ENCODE data around the gene DEK. TPM values are rescaled to one million over a fixed set of nuclear protein-coding genes. Genes with fewer than 3 reads are reported as not detected.

The DEK gene
- total RNA-seq, 2 experiments from 2014 or later, result 52.7 to 56.7 TPM

- H3K27ac ChIP-seq (ENCODE audit: low read depth in 1 of 2, low read length in 2 of 2), result no peak overlapping the region
- POLR2A ChIA-PET, result interaction anchor here (1.5 kb wide), 1 partner anchor 9 kb away, joined by 3 read pairs; the partner anchor contains the start of gene DEK
- no peak for DNase-seq
- Mint-ChIP-seq H3K4me1 (ENCODE audit: low read depth) (peaks cover 36% of the 10 kb centered on the region), H3K36me3 (ENCODE audit: low read depth) (peaks cover 89% of the 10 kb centered on the region), H3K27me3 (no peaks in the 10 kb centered on the region), H3K4me3 (no peak overlapping the region), H3K9me3 (no peaks in the 10 kb centered on the region), H3K27ac (no peak overlapping the region)
- H3K9me3 ChIP-seq (ENCODE audit: control insufficient read depth in 1 of 2, insufficient read depth in 1 of 2, low read length in 2 of 2), result no peaks in the 10 kb centered on the region
- H3K27me3 ChIP-seq (ENCODE audit: control insufficient read depth in 1 of 2, insufficient read depth in 2 of 2, low read length in 2 of 2), result no peaks in the 10 kb centered on the region
- TF ChIP-seq CTCF (IDR thresholded peaks at IDR 0.05), result no peak
- peaks cover 68% of the 10 kb centered on the region for H3K36me3 ChIP-seq (ENCODE audit: insufficient read depth, low read length)
- H3K4me1 ChIP-seq (ENCODE audit: insufficient read depth, low read length), result no peaks in the 10 kb centered on the region
- intact Hi-C loops (cut with DNase I, micrococcal nuclease), result no loop called here
- CTCF ChIA-PET, result no interaction called here
- ATAC-seq (ENCODE audit: poor library complexity), result no peak
- H3K4me3 ChIP-seq (ENCODE audit: low read length), result no peak overlapping the region
Measured at GRCh38 chr6:18254793-18255192, 9.5 kb downstream of the DEK start.

DNA sequence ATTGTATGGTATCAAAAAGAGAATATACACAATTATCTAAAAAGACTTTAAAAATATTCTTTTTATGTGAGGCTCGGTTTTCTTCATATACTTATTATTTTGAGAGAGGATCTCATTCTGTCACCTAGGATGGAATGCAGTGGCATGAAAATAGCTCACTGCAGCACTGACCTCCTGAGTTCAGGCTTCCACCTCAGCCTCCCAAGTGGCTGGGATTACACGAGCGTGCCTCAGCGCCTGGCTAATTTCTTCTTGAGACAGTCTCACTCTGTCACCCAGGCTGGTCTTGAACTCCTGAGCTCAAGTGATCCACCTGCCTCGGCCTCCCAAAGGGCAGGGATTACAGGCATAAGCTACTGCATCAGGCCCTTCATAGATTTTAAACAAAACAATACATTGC is 10.7 kb downstream of the DEK start:
- Histone ChIP-seq H3K36me3 (ENCODE audit: insufficient read depth, low read length) (peaks cover 79% of the 10 kb centered on the region), H3K4me1 (ENCODE audit: insufficient read depth, low read length) (no peaks in the 10 kb centered on the region), H3K9me3 (ENCODE audit: control insufficient read depth in 1 of 2, insufficient read depth in 1 of 2, low read length in 2 of 2) (no peaks in the 10 kb centered on the region), H3K27ac (ENCODE audit: low read depth in 1 of 2, low read length in 2 of 2) (no peak overlapping the region), H3K4me3 (ENCODE audit: low read length) (no peak overlapping the region), H3K27me3 (ENCODE audit: control insufficient read depth in 1 of 2, insufficient read depth in 2 of 2, low read length in 2 of 2) (no peaks in the 10 kb centered on the region)
- no peak for TF ChIP-seq CTCF (IDR thresholded peaks at IDR 0.05)
- no peak for DNase-seq
- no peaks in the 10 kb centered on the region for H3K27me3 Mint-ChIP-seq
- peaks cover 93% of the 10 kb centered on the region for H3K36me3 Mint-ChIP-seq (ENCODE audit: low read depth)
- H3K27ac Mint-ChIP-seq, result no peak overlapping the region
- peaks cover 27% of the 10 kb centered on the region for H3K4me1 Mint-ChIP-seq (ENCODE audit: low read depth)
- no peak overlapping the region for H3K4me3 Mint-ChIP-seq
- intact Hi-C loops (cut with DNase I, micrococcal nuclease), result no loop called here
- POLR2A ChIA-PET, result no interaction called here
- CTCF ChIA-PET, result interaction anchor here (0.9 kb wide), 1 partner anchor 12 kb away, joined by 3 read pairs; no protein-coding TSS in a partner anchor
- ATAC-seq (ENCODE audit: poor library complexity), result no peak
- H3K9me3 Mint-ChIP-seq, result no peaks in the 10 kb centered on the region

DNA sequence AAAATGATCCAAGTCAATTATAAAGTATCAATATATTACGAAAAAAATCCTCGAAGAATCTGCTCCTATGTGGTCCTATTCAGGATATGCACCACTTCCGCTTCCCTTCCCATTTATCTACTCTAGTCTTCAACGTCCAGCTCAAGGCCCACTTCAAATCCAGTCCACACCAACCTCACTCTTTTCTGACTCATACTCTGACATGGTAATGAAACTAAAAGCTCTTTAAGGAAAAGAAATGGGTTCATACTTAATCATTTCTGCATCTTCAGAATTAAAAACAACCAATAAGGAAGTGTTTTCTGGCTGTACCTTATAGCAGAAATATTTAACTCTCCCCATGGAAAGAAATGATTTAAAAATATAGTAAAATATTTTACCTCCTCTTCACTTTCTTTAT is 15.1 kb downstream of the DEK start:
- ATAC-seq (ENCODE audit: poor library complexity) (no peak), DNase-seq (no peak)
- no peak for TF ChIP-seq CTCF (IDR thresholded peaks at IDR 0.05)
- CTCF ChIA-PET, result no interaction called here
- H3K4me3 Mint-ChIP-seq, result no peak overlapping the region
- peaks cover 4% of the 10 kb centered on the region for H3K4me1 ChIP-seq (ENCODE audit: insufficient read depth, low read length)
- H3K9me3 ChIP-seq (ENCODE audit: control insufficient read depth in 1 of 2, insufficient read depth in 1 of 2, low read length in 2 of 2), result no peaks in the 10 kb centered on the region
- H3K27ac ChIP-seq (ENCODE audit: low read depth in 1 of 2, low read length in 2 of 2), result no peak overlapping the region
- H3K27ac Mint-ChIP-seq, result no peak overlapping the region
- no peaks in the 10 kb centered on the region for H3K9me3 Mint-ChIP-seq
- no peaks in the 10 kb centered on the region for H3K27me3 ChIP-seq (ENCODE audit: control insufficient read depth in 1 of 2, insufficient read depth in 2 of 2, low read length in 2 of 2)
- no peak overlapping the region for H3K4me3 ChIP-seq (ENCODE audit: low read length)
- H3K36me3 ChIP-seq (ENCODE audit: insufficient read depth, low read length), result peaks cover 80% of the 10 kb centered on the region
- intact Hi-C loops (cut with DNase I, micrococcal nuclease), result no loop called here
- peaks cover 47% of the 10 kb centered on the region for H3K4me1 Mint-ChIP-seq (ENCODE audit: low read depth)
- H3K27me3 Mint-ChIP-seq, result no peaks in the 10 kb centered on the region
- H3K36me3 Mint-ChIP-seq (ENCODE audit: low read depth), result peaks cover 94% of the 10 kb centered on the region
- POLR2A ChIA-PET, result no interaction called here

All from CD4-positive, alpha-beta T cell (primary cell).